HG02943 (cell line): ENCODE data around the gene ADGRL3.
"Not testable (repeated sequence)": the region's sequence is repeated elsewhere in the genome, so short reads cannot be mapped to it uniquely, and the experiment has no call there.

Experiments
- ATAC-seq: cut with Tn5 transposase; IDR thresholded peaks from one replicate; pipeline ENCODE4 v1.9.1; 2021; ENCODE audit warnings: mild to moderate bottlenecking, low read depth, moderate library complexity; ENCODE audit not compliant: unreplicated experiment

The ADGRL3 gene

GRCh38 chr4:61714387-61714911 is 514.3 kb downstream of the ADGRL3 start:
- no peak for ATAC-seq

GRCh38 chr4:61716426-61716825 is 516.3 kb downstream of the ADGRL3 start:
- no peak for ATAC-seq

DNA sequence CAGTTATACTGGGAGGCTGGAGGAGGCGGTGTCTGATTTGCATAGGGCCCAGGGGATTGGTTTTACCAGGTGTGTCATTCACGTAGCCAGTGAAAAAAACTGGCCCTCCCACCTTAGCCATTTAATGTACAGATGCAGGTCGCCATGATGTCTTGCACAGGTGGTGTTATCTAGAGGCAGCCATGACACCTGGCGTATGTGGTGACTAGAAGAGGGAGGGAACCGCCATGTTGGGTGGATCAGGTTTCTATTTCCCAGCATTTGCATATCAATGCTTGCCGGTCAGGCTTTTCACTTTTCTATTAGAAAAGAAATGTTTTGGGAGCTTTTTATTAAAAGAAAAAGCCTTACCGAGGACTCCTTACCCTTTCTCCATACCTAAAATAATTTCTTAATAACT is 523.4 kb downstream of the ADGRL3 start:
- no peak for ATAC-seq

DNA sequence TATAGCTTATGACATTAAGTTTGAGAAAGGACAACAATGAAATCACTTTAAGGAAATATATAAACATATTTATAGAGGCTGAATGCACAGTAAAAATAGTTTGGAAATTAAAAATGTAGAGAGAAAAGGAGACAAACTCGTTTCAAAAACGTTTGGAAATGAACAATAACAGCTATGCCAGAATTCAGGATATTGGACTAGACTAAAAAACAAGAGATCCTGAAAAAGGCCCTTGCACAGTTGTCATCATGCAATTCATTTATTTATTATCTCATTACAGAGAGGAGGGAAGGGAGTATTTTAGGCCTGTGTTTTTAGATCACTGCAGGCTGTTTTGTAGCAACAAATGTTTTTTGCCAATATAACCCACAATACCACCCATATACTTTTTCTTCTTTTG is 527.2 kb downstream of the ADGRL3 start:
- ATAC-seq = no peak

DNA sequence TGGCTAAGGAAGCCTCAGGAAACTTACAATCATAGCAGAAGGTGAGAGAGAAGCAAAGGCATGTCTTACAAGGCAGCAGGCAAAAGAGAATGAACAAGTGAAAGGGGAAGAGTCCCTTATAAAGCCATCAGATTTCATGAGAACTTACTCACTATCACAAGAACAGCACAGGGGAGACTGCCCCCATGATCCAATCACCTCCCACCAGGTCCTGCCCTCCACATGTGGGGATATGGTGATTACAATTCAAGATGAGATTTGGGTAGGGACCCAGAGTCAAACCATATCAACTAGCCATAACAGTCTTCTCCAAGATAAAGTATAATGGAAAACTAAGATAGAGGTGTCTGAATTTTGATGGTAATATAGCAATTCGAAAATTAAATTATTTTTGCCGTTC is 534.3 kb downstream of the ADGRL3 start:
- no peak for ATAC-seq

DNA sequence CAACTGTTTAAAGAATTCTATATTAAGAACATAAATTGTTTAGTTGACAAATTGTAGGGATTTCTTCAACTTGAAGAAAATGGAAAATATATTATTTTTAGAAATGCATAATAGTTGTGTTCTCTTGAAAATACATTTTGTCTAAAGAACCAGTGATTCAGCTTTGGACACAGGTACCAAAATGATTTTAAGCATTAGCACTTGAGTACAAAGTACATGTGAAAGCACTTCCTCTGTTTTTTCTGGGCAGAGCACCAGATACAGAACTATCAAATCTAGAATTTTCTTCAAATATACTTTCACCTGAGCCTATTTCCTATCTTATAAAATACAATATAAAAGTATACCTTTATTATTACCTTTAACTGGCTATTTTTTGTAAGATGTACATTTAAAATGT is 539.8 kb downstream of the ADGRL3 start:
- ATAC-seq = no peak

DNA sequence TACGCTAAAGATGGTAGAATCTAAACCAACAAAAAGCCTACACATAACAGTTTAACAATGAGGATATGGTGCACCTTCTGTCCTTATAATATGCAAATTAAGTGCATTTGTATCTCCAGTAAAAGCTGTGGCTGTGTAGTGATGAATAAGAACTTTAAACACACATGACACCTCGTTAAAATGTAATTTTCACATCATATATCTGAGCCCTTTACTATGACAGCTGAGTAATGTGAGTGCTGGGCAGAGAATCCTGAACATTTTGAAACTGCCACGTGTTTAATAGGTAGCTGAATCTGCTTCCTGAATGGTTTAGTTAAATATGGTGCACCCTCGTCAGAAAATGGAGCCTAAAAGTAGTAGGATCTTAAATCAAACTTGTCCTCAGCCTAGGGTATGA is 540.8 kb downstream of the ADGRL3 start:
- no peak for ATAC-seq

GRCh38 chr4:61741327-61742096 is 541.4 kb downstream of the ADGRL3 start:
- no peak for ATAC-seq

GRCh38 chr4:61750810-61751209 is 550.7 kb downstream of the ADGRL3 start:
- ATAC-seq = no peak

DNA sequence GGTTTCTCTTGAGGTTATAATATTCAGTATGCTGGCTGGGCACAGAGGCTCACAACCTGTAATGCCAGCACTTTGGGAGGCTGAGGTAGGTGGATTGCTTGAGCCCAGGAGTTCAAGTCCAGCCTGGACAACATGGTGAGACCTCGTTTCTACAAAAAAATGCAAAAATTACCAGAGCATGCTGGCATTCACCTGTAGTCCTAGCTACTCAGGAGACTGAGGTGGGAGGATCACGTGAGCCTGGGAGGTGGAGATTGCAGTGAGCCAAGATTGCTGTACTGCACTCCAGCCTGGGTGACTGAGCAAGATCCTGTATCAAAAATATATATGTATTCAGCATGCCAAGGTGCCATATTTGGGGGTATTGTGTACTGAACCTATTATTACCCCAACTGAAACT is 552.5 kb downstream of the ADGRL3 start:
- no peak for ATAC-seq

DNA sequence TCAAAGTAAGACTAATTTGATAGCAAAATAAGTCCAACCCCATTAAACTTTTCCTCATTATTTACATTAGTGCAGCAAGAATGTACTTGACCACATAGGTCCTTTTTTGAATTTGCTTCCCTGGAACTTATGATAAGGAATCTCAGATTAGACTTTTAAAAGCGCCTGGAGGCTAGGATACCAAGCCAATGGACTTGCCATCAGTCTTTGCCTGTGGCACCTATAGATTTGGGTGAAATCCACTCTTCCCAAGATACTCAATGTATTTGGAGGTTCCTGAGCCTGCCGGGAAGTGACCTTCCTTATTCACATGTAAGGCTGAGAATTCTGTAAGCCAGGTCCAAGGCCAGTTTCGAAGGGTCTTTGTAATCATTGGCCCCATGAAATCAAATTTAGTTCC is 553.6 kb downstream of the ADGRL3 start:
- ATAC-seq = no peak

- not testable (repeated sequence) for ATAC-seq
Measured at GRCh38 chr4:61756937-61757336, 556.8 kb downstream of the ADGRL3 start.

DNA sequence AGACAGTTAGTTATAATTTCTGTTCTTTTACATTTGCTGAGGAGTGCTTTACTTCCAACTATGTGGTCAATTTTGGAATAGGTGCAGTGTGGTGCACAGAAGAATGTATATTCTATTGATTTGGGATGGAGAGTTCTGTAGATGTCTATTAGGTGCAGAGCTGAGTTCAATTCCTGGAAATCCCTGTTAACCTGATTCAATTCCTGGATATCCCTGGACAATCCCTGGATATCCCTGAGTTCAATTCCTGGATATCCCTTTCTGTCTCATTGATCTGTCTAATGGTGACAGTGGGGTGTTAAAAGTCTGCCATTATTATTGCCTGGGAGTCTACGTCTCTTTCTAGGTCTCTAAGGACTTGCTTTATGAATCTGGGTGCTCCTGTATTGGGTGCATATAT is 557.9 kb downstream of the ADGRL3 start:
- ATAC-seq = not testable (repeated sequence)

- ATAC-seq = not testable (repeated sequence)
Measured at GRCh38 chr4:61758596-61758995, 558.5 kb downstream of the ADGRL3 start.

DNA sequence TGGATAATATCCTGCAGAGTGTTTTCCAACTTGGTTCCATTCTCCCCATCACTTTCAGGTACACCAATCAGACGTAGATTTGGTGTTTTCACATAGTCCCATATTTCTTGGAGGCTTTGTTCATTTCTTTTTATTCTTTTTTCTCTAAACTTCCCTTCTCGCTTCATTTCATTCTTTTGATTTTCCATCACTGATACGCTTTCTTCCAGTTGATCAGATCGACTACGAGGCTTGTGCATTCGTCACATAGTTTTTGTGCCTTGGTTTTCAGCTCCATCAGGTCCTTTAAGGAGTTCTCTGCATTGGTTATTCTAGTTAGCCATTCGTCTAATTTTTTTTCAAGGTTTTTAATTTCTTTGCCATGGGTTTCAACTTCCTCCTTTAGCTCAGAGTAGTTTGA is 559.1 kb downstream of the ADGRL3 start:
- not testable (repeated sequence) for ATAC-seq

DNA sequence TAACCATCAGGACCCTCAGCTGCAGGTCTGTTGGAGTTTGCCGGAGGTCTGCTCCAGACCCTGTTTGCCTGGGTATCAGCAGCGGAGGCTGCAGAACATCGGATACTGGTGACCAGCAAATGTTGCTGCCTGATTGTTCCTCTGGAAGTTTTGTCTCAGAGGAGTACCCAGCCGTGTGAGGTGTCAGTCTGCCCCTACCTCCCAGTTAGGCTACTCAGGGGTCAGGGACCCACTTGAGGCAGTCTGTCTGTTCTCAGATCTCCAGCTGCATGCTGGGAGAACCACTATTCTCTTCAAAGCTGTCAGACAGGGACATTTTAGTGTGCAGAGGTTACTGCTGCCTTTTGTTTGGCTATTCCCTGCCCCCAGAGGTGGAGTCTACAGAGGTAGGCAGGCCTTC is 559.8 kb downstream of the ADGRL3 start:
- ATAC-seq = not testable (repeated sequence)

GRCh38 chr4:61760820-61761219 is 560.7 kb downstream of the ADGRL3 start:
- no peak for ATAC-seq

GRCh38 chr4:61762722-61763627 is 562.8 kb downstream of the ADGRL3 start:
- no peak for ATAC-seq

DNA sequence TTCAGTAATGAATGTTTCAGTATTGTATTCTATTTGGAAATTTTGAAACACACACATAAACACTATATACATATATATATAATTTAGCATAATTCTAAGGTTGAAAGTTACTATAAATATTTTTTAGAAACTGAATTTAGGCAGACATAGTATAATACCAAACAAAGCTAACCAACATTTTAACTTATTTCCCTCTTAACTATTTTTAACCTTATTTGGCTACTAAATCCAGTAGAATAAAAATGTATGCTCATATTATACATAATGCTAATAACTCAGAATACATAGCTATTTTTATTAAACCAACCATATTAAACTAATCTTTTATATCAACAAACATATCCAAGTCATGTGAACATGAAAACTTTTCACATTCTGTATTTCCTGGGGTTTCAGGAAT is 563.6 kb downstream of the ADGRL3 start:
- no peak for ATAC-seq

DNA sequence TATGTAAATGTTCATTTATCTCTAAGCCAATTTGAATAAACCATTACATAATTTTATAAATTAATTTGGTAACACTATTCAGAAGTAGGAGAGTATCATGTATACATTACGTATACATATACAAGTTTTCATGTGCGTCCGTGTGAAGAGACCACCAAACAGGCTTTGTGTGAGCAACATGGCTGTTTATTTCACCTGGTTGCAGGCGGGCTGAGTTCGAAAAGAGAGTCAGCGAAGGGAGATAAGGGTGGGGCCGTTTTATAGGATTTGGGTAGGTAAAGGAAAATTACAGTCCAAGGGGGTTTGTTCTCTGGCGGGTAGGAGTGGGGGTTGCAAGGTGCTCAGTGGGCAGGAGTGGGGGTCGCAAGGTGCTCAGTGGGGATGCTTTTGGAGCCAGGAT is 564.0 kb downstream of the ADGRL3 start:
- ATAC-seq = not testable (repeated sequence)

- ATAC-seq = not testable (repeated sequence)
Measured at GRCh38 chr4:61769444-61770167, 569.5 kb downstream of the ADGRL3 start.
